NCI-H146 (cell line): ENCODE measurements around the gene HYAL3.
A peak's percentile ranks its signal among the peaks of the same experiment; 100 is the strongest.
"Not testable (repeated sequence)": the region's sequence is repeated elsewhere in the genome, so short reads cannot be mapped to it uniquely, and the experiment has no call there.

Source experiments
- DNase-seq: peaks from one replicate; lab custom pipeline; 2025; lab: John Stamatoyannopoulos, UW

Gene HYAL3

GRCh38 chr3:50314816-50315215, 15.6 kb upstream of the HYAL3 start:
- no peak for DNase-seq

GRCh38 chr3:50314342-50314741, 15.1 kb upstream of the HYAL3 start:
- DNase-seq: no peak

DNA sequence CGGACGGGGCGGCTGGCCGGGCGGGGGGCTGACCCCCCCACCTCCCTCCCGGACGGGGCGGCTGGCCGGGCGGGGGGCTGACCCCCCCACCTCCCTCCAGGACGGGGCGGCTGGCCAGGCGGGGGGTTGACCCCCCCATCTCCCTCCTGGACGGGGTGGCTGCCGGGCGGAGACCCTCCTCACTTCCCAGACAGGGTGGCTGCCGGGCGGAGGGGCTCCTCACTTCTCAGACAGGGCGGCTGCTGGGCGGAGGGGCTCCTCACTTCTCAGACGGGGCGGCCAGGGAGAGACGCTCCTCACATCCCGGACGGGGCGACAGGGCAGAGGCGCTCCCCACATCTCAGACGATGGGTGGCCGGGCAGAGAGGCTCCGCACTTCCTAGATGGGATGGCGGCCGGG, 12.8 kb upstream of the HYAL3 start:
- DNase-seq: not testable (repeated sequence)

DNA sequence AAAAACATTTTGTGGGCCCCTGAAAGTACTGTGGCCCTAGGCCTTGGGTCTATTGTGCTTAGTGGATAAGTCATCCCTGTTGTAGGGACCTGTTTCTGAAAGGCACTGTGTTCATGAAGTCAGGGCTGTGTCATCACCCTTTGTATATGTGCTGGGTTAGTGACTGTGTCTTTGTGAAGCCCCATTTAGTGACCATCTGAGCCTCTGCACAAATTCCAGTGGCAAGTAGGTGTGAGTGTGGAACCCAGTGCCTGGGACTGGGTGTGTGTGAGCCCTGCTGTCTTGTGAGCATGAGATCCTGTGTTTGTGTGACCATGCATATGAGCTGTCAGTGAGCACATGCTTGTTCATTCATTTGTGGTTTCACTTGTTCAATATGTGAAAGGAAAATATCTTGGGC, 5.4 kb upstream of the HYAL3 start:
- no peak for DNase-seq

GRCh38 chr3:50303013-50303815, 4.0 kb upstream of the HYAL3 start, which contains the start of gene HYAL1:
HYAL1 (minus strand) TSS chr3:50303574; CDS start chr3:50302956, 618 bp downstream.
- no peak for DNase-seq

- DNase-seq: no peak
These were observed 3.1 kb upstream of the HYAL3 start for GRCh38 chr3:50302095-50303012.

DNA sequence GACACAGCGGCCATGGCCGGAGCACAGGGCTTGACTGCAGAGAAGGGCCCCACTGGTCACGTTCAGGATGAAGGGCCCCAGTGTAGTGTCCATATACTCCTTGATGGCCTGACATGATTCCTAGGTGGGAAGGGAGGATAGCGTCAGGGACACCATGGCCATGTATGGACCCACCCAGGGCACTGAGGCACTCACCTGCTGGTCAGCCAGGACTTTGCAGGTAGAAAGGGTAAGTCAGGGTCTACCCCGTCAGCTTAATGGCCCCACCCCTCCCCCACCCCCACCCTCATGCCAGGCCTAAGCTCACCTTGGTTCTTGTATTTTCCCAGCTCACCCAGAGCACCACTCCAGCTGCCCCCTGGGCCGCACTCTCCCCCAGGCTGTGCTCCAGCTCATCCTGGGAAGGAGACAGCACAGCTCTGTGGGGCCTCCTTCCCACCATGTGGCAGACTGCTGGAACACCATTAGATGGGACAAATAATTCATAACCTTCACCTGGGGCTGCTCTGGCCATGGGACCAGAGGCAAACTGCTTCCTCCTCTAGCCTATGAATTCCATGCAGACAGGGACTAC, 1.6 kb upstream of the HYAL3 start:
- no peak for DNase-seq

- DNase-seq: no peak
These were observed 900 bp upstream of the HYAL3 start for GRCh38 chr3:50299929-50300680.

DNA sequence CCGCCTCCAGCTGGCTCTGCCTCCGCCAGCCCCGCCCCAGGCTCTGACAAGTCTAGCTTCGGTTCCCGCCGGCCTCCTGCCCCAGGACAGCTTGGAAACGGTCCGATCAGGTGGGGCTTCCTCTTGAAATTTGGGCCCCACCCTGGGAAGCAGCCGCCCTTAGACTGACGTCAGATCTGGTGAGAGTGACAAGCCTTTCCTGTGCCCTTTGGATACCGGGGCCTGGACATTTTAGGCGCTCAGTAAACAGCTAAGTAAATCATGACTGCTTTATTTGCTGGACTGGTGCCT, 378 bp upstream of the HYAL3 start:
- DNase-seq: no peak

- DNase-seq: no peak
These were observed 1.1 kb downstream of the HYAL3 start for GRCh38 chr3:50297896-50298725.

GRCh38 chr3:50297384-50297775, 1.8 kb downstream of the HYAL3 start:
- no peak for DNase-seq

DNA sequence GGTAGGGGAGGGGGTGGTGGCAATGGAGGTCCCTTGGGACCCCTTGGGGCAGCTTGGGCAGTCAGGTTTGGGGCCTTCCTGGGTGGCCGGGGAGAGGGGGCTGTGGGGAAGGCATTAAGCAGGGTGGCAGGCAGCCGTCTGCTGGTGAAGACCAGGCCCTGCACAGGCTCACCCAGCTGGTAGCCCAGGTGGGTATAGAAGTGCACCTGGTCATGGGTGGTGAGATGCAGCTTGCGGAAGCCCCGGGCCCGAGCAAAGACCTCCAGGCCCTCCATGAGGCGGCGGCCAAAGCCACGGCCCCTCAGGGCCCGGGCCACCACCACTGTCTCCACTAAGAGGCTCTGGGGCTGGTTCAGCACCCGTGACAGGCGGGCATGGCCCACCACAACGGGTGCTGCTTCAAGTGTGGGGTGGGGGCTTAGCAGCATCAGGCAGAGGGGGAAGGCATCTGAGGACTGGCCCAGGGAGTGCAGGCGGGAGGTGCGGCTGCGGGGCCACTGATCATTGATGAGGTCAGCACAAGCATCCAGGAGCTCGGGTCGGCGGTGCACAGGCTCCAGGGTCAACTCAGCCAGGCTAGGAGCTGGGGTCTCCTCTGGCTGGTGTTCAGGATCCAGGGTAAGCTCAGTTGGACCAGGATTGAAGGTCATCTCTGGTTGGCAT, 2.4 kb downstream of the HYAL3 start:
- DNase-seq: no peak

DNA sequence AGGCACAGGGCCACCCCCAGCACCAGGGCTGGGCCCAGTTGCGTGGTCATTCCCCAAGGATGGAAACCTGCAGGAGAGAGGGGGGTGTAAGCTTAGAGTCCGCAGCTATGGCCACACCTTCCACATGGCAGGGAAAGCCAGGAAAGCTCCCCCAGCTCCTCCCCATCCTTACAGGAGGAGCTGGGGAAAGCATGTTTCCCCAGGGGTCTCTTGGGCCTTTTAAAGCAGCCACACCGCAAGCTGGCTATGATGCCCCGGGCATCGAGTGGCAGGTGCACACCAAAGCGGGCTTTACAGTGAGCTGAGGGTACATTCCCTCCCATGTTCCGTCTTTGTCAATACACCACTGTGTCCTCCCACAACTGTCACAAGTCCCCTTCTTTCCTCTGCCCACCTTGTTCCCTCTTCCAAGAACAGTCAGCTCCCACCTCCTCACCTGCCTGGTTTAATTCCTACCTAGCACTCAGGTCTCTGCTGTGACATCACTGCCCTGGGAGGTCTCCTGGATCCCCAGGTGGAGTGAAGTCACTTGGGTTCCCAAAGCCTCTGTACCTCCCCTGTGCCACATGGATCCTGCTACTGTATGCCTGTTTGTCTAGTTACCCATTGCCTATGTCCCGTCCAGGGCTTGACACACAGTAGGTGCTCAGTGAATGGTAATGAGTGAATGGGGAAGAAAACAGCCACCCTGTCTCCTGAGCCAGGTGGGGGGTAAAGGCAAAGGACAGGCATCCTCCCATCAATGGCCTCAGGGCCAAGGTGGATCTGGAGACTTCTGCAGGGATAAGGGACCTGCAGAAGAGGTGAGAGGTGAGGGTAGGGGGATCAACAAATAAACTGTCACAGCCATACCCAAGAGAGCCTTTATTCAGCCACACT, 3.4 kb downstream of the HYAL3 start:
- no peak for DNase-seq

DNA sequence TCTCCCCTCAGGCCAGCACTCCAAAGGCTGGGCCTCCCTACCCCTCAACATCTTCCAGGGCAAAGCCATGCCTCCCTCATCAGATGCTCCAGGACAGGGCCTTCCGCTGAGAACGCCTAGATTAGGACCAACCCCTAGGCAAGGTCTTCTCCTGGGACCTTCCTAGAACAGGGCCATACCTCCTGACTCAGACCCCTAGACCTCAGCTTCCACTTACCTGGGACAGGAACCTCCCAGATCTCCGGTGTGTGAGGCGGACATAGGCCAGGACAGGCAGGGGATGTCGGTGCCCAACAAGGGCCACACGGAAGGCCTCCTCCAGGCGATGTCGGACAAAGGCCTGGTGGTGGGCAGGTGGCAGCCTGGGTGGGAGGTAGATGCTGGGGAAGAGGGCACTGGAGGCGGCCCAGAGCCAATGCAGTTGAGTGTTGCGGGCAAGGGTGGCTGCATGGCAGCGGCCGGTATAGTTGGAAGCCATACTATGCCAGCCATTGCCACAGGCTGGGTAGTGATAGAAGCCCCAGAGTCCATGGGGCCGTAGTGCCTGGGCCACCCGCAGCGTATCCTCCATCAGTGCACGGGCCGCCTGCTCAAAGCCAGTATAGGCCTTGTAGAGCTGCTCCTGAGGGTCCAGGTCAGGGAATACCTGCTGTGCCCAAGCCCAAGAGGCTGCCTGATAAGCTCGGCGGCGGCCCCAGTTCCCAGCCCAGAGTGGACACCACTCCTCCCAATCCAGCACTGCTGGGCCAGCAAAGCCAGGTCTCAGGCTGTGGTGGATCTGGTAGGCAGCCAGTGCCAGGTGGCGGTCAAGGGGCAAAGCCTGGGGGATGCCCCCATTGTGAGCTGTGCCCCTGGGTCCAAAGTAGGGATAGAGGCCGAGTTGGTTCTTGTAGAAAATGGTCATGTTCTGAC, 4.5 kb downstream of the HYAL3 start:
- no peak for DNase-seq

DNA sequence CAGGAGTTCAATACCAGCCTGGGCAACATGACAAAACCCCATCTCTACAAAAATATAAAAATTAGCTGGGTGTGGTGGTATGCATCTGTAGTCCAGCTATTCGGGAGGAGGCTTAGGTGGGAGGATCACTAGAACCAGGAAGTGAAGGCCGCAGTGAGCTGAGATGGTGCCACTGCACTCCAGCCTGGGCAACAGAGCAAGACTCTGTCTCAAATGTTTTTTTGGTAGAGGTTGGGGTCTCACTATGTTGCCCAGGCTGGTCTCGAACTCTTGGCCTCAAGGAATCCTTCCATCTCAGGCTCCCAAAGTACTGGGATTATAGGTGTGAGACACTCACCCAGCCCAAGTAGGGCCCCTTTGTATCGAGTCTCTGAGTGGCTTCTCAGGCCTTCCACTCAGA, 5.1 kb downstream of the HYAL3 start:
- DNase-seq: no peak

GRCh38 chr3:50293079-50293801, 6.0 kb downstream of the HYAL3 start:
- DNase-seq: no peak

- peak; percentile 93 for DNase-seq
These were observed 6.8 kb downstream of the HYAL3 start, which contains the start of gene IFRD2 for GRCh38 chr3:50292159-50293078. IFRD2 (minus strand) TSS chr3:50292429; CDS start chr3:50292274, 155 bp downstream.
